GM15510 (cell line): ENCODE data around the gene PIAS4.

Experiments used
- POLR2A ChIP-seq: IDR thresholded peaks from 3 replicates; pipeline ENCODE4 v1.6.1; 2011; ENCODE audit warnings: borderline replicate concordance; ENCODE audit not compliant: insufficient read length; ENCODE audit errors: extremely low read depth

PIAS4 gene

GRCh38 chr19:4057931-4058692, 50.6 kb downstream of the PIAS4 start:
- no peak for TF ChIP-seq POLR2A

DNA sequence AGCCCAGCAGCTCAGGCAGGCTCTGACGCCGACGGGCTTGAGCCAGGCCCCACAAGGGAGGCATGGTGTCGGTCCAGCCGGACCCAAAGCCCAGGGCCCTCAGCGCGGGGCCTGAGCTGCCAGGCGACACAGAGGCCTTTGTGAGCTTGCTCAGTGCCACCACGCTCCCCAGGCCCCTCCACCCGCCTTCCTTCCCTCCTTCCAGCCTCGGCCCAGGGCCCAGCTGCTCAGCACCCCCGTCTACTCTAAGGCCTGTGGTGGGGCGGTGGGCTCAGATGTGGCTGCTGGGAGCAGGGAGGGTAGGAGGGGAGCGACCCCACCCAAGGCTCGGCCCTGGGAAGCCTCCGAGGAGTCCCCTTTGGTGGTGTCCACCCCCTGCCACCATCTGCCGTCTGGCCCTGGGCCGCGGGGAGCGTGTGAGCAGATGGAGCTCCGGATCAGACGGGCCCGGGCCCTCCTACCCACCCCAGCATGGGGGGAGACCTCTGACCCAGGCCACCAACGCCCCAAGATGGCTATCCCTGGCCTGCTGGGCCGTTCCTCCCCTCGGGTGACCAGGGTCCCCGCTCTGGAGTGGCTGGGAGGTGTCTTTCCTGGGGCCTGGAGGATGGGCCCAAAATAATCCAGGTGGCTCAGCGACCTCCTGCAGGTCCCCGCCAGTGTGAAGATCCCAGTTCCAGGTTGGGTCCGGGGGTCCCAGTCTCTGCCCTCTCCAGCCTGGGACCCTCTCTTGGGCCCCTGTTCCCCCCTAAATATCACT, 51.3 kb downstream of the PIAS4 start:
- TF ChIP-seq POLR2A, result no peak

- TF ChIP-seq POLR2A, result no peak
These were observed 51.9 kb downstream of the PIAS4 start for GRCh38 chr19:4059453-4059871.

DNA sequence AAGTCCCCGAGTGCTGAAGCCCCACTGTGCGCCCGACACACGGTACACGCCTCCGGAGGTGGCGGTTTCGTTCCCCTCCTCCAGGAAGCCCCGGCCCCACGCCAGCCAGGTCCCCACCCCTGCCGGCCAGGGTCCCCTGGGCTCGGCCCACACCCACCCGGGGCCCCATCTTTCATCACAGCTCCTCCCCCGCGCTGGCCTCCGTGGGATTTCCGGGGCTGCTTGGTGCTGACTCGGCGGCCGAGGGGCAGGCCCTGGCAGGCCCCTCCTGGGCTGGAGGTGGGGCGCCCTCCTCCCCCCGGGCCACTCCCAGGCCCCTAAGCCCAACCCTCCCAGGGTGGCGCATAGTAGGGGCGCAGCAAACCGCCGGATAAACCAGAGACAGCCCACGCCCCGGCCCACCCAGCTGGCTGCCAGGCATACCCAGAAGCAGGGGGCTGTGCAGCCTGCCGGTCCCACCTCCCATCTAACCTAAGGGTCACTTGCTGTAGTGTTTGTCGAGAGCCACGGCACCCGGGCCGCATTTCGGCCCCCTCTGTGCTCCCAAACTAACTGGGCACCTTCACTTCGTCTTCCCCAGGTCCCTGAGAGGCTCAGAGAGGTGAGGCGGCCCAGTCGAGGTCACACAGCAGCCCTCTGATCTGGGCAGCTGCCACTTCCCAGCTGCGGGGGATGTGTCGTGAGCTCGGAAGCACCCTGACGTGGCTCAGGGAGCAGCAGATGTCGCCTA, 52.5 kb downstream of the PIAS4 start:
- TF ChIP-seq POLR2A, result no peak

- TF ChIP-seq POLR2A, result no peak
These were observed 53.2 kb downstream of the PIAS4 start for GRCh38 chr19:4060621-4061177.

DNA sequence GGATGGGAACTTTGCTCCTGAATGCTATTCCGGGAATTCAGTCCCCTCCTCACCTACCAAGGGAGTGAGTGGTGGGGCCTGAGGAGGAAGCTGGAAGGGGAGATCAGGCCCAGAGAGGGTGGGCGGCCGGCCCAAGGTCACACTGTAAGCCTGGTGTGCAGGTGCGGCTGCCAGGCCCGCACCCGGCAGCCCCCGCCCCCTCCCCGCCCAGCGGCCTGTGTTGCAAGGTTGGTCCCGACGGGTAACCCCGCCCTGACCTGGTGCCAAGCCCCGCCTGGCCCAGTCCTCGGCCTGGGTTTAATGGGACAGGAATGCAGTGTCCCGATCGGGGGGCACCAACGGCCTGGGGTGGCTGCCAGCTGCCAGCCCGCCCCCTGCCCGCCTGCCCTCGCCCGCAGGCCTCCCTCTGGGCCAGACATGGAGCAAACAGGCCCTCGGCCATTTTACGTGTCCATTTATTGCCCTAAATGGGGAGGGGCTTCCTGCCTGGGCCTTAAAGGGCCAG, 53.7 kb downstream of the PIAS4 start:
- no peak for TF ChIP-seq POLR2A

DNA sequence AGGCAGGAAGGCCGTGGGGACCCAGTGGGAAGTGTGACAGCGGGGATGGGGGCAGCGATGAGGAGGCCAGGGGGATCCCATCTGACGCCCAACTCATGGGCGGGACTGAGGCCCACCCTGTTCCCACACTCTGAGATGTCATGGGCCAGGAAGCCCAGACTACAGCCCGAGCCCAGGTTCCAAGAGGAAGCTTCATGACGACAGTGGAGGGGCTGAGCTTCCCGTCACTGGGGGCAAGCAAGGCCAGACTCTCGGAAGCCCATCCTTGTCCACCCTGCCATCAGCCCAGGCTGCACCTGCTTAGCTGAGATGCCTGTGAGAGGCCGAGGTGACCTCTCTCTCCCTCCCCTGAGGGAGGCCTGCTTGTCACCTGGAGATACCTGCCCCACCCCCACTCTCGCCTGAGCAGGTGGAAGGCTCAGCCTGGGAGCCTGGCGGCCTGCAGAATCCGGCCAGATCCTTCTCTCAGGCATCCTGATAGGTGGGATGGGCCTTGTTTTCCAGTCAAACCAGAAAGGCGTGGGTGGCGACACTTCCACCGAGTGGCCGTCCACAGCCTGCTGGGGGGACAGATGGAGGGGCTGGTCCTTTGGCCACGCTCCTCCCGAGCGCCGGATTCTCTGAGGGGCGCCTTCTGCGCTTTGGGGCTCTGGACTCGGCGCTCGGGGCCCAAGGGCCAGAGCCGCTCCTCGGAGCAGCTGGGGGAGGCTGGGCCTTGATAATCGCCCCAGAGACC, 54.3 kb downstream of the PIAS4 start:
- TF ChIP-seq POLR2A, result no peak

- TF ChIP-seq POLR2A, result no peak
These were observed 55.2 kb downstream of the PIAS4 start for GRCh38 chr19:4062419-4063368.

GRCh38 chr19:4063369-4064148, 56.0 kb downstream of the PIAS4 start:
- no peak for TF ChIP-seq POLR2A

DNA sequence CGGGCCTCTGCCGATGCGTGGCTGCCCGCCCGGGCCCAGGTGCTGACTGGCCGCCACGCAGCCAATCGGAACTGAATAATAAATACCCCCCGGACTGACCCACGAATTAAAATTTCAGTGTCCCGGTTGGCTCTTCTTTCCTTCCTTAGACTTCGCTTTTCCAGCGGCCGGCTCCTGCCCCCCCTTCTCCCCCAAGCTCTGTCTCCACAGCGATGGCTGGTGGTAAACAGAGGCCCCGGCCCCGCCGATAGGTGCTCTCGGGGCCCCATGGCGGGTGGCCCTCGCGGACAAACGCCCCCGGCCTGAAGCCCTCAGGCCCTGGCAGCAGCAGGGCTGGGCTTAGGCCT, 56.6 kb downstream of the PIAS4 start:
- TF ChIP-seq POLR2A, result no peak

DNA sequence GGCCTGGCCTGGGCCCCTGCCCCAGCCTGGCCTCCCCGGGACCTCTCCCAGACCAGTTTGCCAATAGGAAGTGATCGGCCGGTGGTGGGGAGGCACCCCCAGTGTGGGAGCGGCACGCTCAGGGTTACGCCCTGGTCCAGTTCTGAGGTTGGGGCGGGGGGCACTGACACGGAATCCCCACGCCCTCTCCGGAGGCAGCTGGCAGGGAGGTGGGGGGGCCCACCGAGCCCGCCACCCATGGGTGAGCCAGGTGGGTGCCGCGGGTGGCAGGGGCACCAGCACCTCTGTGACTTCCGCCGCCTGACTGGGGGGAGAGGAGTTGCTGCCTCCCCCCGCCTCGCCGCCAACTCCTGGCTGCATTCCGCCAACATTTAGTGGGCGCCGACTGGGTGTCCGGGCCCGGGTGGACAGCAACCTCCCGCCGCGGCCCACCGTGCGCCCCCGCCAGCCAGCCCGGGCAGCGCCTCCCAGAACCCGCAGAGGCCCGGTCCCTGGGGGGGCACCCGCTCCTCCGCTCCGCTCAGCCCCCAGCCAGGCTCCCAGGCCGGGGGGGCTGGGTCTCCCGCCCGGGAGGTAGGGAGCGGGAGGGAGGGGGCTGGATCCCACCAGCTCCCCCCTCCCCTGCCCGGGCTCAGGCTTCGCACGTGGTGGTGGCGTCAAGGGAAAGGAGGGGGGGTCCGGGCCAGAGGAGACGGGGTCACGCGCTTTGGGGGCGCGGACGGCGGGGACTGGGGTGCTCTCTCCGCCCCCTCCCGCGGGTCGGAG, 57.1 kb downstream of the PIAS4 start:
- TF ChIP-seq POLR2A, result no peak
